KMS-11 (cell line): ENCODE measurements around the gene AFM.

Source experiments
- H2AFZ ChIP-seq: fragments of 200-600 bp; sonication (generic); 2 replicates; pipeline ENCODE4 v1.6.1; 2016; ENCODE audit warnings: antibody characterized with exemption, mixed run types, low read depth
- H3K27ac ChIP-seq: fragments of 200-600 bp; sonication (generic); 2 replicates; pipeline ENCODE4 v1.6.1; 2016; ENCODE audit warnings: mild to moderate bottlenecking, mixed run types
- H3K27me3 ChIP-seq: fragments of 200-600 bp; sonication (generic); 2 replicates; pipeline ENCODE4 v1.6.1; 2017; ENCODE audit warnings: mild to moderate bottlenecking, low read depth, mixed run types, moderate library complexity; ENCODE audit not compliant: insufficient read depth
- H3K36me3 ChIP-seq: fragments of 200-600 bp; sonication (generic); 2 replicates; pipeline ENCODE4 v1.6.1; 2017; ENCODE audit warnings: mild to moderate bottlenecking, mixed run types; ENCODE audit not compliant: insufficient read depth
- H3K4me1 ChIP-seq: fragments of 200-600 bp; sonication (generic); 2 replicates; pipeline ENCODE4 v1.6.1; 2016; ENCODE audit warnings: mild to moderate bottlenecking, low read depth, mixed run types; ENCODE audit not compliant: poor library complexity, severe bottlenecking
- H3K4me2 ChIP-seq: fragments of 200-600 bp; sonication (generic); 2 replicates; pipeline ENCODE4 v1.7.0; 2016; ENCODE audit warnings: mild to moderate bottlenecking, mixed run types
- H3K4me3 ChIP-seq: fragments of 200-600 bp; sonication (generic); IDR thresholded peaks from 2 replicates; pipeline ENCODE4 v1.6.1; 2017; ENCODE audit warnings: low read depth, low read length, mixed read lengths; ENCODE audit not compliant: insufficient read depth
- H3K79me2 ChIP-seq: fragments of 200-600 bp; sonication (generic); 2 replicates; pipeline ENCODE4 v1.6.1; 2016; ENCODE audit warnings: low read depth, mixed run types; ENCODE audit not compliant: insufficient read depth
- H3K9ac ChIP-seq: fragments of 200-600 bp; sonication (generic); 2 replicates; pipeline ENCODE4 v1.6.1; 2016; ENCODE audit warnings: mild to moderate bottlenecking, mixed run types
- H4K20me1 ChIP-seq: fragments of 200-600 bp; sonication (generic); 2 replicates; pipeline ENCODE4 v1.6.1; 2016; ENCODE audit warnings: mild to moderate bottlenecking, mixed run types; ENCODE audit not compliant: insufficient read depth
- CTCF ChIP-seq: fragments of 200-600 bp; sonication (generic); conservative IDR thresholded peaks from 2 replicates; pipeline ENCODE4 v1.6.1; 2017; ENCODE audit warnings: low read depth, mild to moderate bottlenecking, antibody characterized with exemption, low read length, moderate library complexity, mixed read lengths

The AFM gene

GRCh38 chr4:73481358-73481757, at the start of gene AFM:
Gene AFM, plus strand, starts transcription at chr4:73481745. Its CDS starts 31 bp downstream, at chr4:73481776.
- H3K4me3 ChIP-seq, result no peak within 1 kb of the TSS
- no peaks in the 10 kb centered on the region for H3K79me2 ChIP-seq
- H3K9ac ChIP-seq, result no peak within 1 kb of the TSS
- H4K20me1 ChIP-seq, result no peaks in the 10 kb centered on the region
- no peaks in the 10 kb centered on the region for H3K4me1 ChIP-seq
- H3K27me3 ChIP-seq, result no peaks in the 10 kb centered on the region
- H3K36me3 ChIP-seq, result no peaks in the 10 kb centered on the region
- H3K27ac ChIP-seq, result no peak within 1 kb of the TSS
- no peak for TF ChIP-seq CTCF
- no peak within 1 kb of the TSS for H3K4me2 ChIP-seq
- no peak within 1 kb of the TSS for H2AFZ ChIP-seq

- no peak for TF ChIP-seq CTCF
- H3K27ac ChIP-seq, result no peak overlapping the region
- H3K9ac ChIP-seq, result no peak overlapping the region
- H3K36me3 ChIP-seq, result no peaks in the 10 kb centered on the region
- H3K79me2 ChIP-seq, result no peaks in the 10 kb centered on the region
- no peak overlapping the region for H2AFZ ChIP-seq
- H3K27me3 ChIP-seq, result no peaks in the 10 kb centered on the region
- H4K20me1 ChIP-seq, result no peaks in the 10 kb centered on the region
- H3K4me3 ChIP-seq, result no peak overlapping the region
- H3K4me2 ChIP-seq, result no peak overlapping the region
- no peaks in the 10 kb centered on the region for H3K4me1 ChIP-seq
Observed at GRCh38 chr4:73431813-73432168, 49.8 kb upstream of the AFM start.

- H3K79me2 ChIP-seq, result no peaks in the 10 kb centered on the region
- TF ChIP-seq CTCF, result no peak
- H3K4me1 ChIP-seq, result no peaks in the 10 kb centered on the region
- no peaks in the 10 kb centered on the region for H4K20me1 ChIP-seq
- H3K9ac ChIP-seq, result no peak overlapping the region
- H3K4me2 ChIP-seq, result no peak overlapping the region
- no peak overlapping the region for H3K27ac ChIP-seq
- H3K27me3 ChIP-seq, result no peaks in the 10 kb centered on the region
- H2AFZ ChIP-seq, result no peak overlapping the region
- H3K4me3 ChIP-seq, result no peak overlapping the region
- H3K36me3 ChIP-seq, result no peaks in the 10 kb centered on the region
Observed at GRCh38 chr4:73432169-73433000, 49.2 kb upstream of the AFM start.

- no peak overlapping the region for H3K27ac ChIP-seq
- H2AFZ ChIP-seq, result no peak overlapping the region
- H3K4me2 ChIP-seq, result no peak overlapping the region
- H3K4me1 ChIP-seq, result no peaks in the 10 kb centered on the region
- no peak for TF ChIP-seq CTCF
- no peak overlapping the region for H3K4me3 ChIP-seq
- H3K79me2 ChIP-seq, result no peaks in the 10 kb centered on the region
- H3K9ac ChIP-seq, result no peak overlapping the region
- no peaks in the 10 kb centered on the region for H4K20me1 ChIP-seq
- no peaks in the 10 kb centered on the region for H3K27me3 ChIP-seq
- H3K36me3 ChIP-seq, result no peaks in the 10 kb centered on the region
Observed at GRCh38 chr4:73433140-73433539, 48.4 kb upstream of the AFM start.
